Osteocyte (in vitro differentiated cells): ENCODE data around the gene DOCK1. TPM values are rescaled to one million over a fixed set of nuclear protein-coding genes. Genes with fewer than 3 reads are reported as not detected.
A peak's percentile ranks its signal among the peaks of the same experiment; 100 is the strongest.

Experiments
- DNase-seq: peaks from one replicate; pipeline ENCODE4 v3.0.0; 2021; ENCODE audit warnings: mixed read lengths; ENCODE audit not compliant: unreplicated experiment; ENCODE audit errors: extremely low spot score
- H3K27ac Mint-ChIP-seq: one replicate; pipeline ENCODE4 v1.8.0; 2021; ENCODE audit warnings: mild to moderate bottlenecking, mixed read lengths; ENCODE audit not compliant: unreplicated experiment
- H3K27me3 Mint-ChIP-seq: one replicate; pipeline ENCODE4 v1.8.0; 2021; ENCODE audit warnings: mixed read lengths; ENCODE audit not compliant: unreplicated experiment
- H3K36me3 Mint-ChIP-seq: one replicate; pipeline ENCODE4 v1.8.0; 2021; ENCODE audit warnings: mixed read lengths; ENCODE audit not compliant: unreplicated experiment
- H3K4me1 Mint-ChIP-seq: one replicate; pipeline ENCODE4 v1.8.0; 2021; ENCODE audit warnings: mixed read lengths; ENCODE audit not compliant: unreplicated experiment
- H3K4me3 Mint-ChIP-seq: one replicate; pipeline ENCODE4 v1.8.0; 2021; ENCODE audit warnings: mild to moderate bottlenecking, moderate library complexity, mixed read lengths; ENCODE audit not compliant: unreplicated experiment
- H3K9me3 Mint-ChIP-seq: one replicate; pipeline ENCODE4 v1.8.0; 2021; ENCODE audit warnings: mixed read lengths; ENCODE audit not compliant: unreplicated experiment
- total RNA-seq: library from RNA; stranded (reverse); gene quantifications from 2 replicates; pipeline ENCODE4 v1.2.1, GENCODE V29; 2021
- TF ChIP-seq, protein P1 (sequence below): fragments of 200-600 bp; sonication (generic); IDR thresholded peaks from 2 replicates; pipeline ENCODE4 v1.5.0; 2021; ENCODE audit warnings: antibody characterized with exemption, mild to moderate bottlenecking, moderate library complexity

Gene DOCK1
- total RNA-seq, 1 donor from 2014 or later, result 66.3 TPM

DNA sequence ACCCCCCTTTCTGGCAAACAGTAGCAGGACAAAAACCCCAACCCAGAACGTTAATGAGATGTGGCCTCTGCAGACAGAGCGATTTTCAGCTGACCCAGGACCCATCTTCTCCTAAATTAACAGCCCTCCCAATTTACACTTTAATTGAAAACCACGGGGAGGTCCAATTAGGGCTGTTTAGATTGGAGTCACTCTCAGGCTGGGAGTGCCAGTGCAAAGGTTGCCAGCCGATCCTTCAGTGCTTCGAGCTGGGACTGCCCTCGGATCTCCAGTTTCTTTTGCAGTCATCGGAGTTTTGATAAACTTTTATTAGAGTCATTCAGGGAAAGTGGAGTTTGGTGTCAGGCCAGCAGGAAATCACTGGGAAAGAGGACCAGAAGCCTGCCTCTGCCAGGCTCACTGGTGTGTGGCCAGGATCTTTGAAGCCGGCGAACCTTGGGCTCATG lies 108.0 kb downstream of the DOCK1 start:
- H3K36me3 Mint-ChIP-seq, result peaks cover 34% of the 10 kb centered on the region
- TF ChIP-seq, protein P1, sequence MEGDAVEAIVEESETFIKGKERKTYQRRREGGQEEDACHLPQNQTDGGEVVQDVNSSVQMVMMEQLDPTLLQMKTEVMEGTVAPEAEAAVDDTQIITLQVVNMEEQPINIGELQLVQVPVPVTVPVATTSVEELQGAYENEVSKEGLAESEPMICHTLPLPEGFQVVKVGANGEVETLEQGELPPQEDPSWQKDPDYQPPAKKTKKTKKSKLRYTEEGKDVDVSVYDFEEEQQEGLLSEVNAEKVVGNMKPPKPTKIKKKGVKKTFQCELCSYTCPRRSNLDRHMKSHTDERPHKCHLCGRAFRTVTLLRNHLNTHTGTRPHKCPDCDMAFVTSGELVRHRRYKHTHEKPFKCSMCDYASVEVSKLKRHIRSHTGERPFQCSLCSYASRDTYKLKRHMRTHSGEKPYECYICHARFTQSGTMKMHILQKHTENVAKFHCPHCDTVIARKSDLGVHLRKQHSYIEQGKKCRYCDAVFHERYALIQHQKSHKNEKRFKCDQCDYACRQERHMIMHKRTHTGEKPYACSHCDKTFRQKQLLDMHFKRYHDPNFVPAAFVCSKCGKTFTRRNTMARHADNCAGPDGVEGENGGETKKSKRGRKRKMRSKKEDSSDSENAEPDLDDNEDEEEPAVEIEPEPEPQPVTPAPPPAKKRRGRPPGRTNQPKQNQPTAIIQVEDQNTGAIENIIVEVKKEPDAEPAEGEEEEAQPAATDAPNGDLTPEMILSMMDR, result no peak
- no peak overlapping the region for H3K4me3 Mint-ChIP-seq
- H3K4me1 Mint-ChIP-seq, result peaks cover 7% of the 10 kb centered on the region
- H3K27ac Mint-ChIP-seq, result peak overlapping the region; percentile 23
- no peak for DNase-seq
- no peaks in the 10 kb centered on the region for H3K27me3 Mint-ChIP-seq
- H3K9me3 Mint-ChIP-seq, result no peaks in the 10 kb centered on the region

GRCh38 chr10:127013691-127014473 lies 108.7 kb downstream of the DOCK1 start:
- TF ChIP-seq, protein P1, result no peak
- Mint-ChIP-seq H3K4me1 (peaks cover 7% of the 10 kb centered on the region), H3K27me3 (no peaks in the 10 kb centered on the region), H3K4me3 (no peak overlapping the region), H3K36me3 (peaks cover 40% of the 10 kb centered on the region), H3K9me3 (no peaks in the 10 kb centered on the region), H3K27ac (no peak overlapping the region)
- no peak for DNase-seq

DNA sequence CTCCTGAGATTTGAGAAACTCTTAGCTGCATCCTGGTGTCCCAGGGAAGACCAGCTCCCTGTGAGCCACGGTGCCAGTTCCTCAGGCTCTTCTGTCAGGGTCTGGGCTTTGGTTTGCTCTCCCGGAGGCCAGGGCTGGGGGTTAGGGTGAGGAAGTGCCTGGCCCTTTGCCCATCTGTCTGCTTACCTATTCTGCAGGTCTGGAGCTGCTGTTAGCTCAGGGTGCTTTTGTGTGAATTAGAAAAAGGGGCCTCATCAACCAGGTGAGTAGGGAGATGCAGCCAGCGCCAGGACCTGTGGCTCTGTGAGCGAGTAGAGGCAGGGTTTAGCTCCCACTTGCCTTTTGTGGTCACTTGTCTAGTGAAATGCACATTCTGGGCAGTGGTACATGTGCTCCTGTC lies 109.4 kb downstream of the DOCK1 start:
- Mint-ChIP-seq H3K4me1 (peaks cover 7% of the 10 kb centered on the region), H3K4me3 (no peak overlapping the region), H3K27ac (no peak overlapping the region), H3K9me3 (no peaks in the 10 kb centered on the region), H3K36me3 (peaks cover 37% of the 10 kb centered on the region), H3K27me3 (no peaks in the 10 kb centered on the region)
- TF ChIP-seq, protein P1, result no peak
- no peak for DNase-seq

DNA sequence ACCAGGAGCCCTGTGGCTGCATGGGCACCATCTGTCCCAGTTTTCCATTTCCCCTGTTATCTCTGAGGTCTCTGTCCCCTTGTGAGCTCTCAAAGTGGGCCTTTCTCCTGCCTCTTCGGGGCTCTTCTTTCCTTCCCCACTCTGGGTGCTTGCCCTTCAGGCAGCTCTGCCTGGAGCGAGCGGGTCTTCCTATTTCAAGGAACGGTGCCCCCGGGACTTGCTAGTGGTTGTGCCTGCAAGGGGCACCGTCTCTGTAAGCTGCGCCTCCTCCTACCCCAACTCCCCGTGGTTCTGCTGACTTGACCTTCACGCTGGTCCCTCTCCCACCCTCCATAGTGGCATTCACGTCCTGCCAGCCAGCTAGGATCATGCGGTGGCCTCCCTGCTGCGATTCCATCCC lies 110.1 kb downstream of the DOCK1 start:
- TF ChIP-seq, protein P1, result no peak
- no peaks in the 10 kb centered on the region for H3K9me3 Mint-ChIP-seq
- no peak overlapping the region for H3K27ac Mint-ChIP-seq
- no peak for DNase-seq
- no peaks in the 10 kb centered on the region for H3K27me3 Mint-ChIP-seq
- H3K4me3 Mint-ChIP-seq, result no peak overlapping the region
- peaks cover 36% of the 10 kb centered on the region for H3K36me3 Mint-ChIP-seq
- H3K4me1 Mint-ChIP-seq, result peaks cover 7% of the 10 kb centered on the region

GRCh38 chr10:127016331-127016730 lies 111.1 kb downstream of the DOCK1 start:
- peaks cover 29% of the 10 kb centered on the region for H3K36me3 Mint-ChIP-seq
- no peak for DNase-seq
- H3K4me3 Mint-ChIP-seq, result no peak overlapping the region
- TF ChIP-seq, protein P1, result no peak
- peaks cover 7% of the 10 kb centered on the region for H3K4me1 Mint-ChIP-seq
- H3K27ac Mint-ChIP-seq, result no peak overlapping the region
- H3K27me3 Mint-ChIP-seq, result no peaks in the 10 kb centered on the region
- no peaks in the 10 kb centered on the region for H3K9me3 Mint-ChIP-seq
